Suppressor macrophage treated with lipopolysaccharide for 4 hours (primary cell): ENCODE measurements around the gene DENND2A.
"Not testable (repeated sequence)": the region's sequence is repeated elsewhere in the genome, so short reads cannot be mapped to it uniquely, and the experiment has no call there.

Experiments
- DNase-seq: peaks from one replicate; pipeline ENCODE4 v3.0.0-alpha.2; 2020

DENND2A gene

DNA sequence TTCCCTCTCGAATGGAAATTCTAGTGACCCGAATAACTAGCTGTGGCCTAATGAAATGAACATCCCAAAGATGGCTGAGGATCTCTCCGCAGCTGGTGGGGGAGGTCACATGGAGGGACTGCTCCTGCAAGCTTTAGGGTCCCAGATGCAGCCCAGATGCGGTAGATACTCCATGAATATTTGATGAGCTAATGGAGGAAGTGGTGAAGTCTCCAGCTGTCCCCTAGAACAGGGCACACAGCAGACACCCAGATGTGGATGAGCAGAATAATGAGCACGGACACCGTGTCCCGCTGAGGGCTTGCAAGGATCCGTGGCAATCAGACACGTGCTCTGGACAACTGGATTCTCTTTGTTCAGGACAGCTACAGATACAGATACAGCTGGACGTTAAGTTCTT lies 59.2 kb downstream of the DENND2A start:
- DNase-seq: no peak

- no peak for DNase-seq
Measured at GRCh38 chr7:140577651-140578050, 63.0 kb downstream of the DENND2A start.

DNA sequence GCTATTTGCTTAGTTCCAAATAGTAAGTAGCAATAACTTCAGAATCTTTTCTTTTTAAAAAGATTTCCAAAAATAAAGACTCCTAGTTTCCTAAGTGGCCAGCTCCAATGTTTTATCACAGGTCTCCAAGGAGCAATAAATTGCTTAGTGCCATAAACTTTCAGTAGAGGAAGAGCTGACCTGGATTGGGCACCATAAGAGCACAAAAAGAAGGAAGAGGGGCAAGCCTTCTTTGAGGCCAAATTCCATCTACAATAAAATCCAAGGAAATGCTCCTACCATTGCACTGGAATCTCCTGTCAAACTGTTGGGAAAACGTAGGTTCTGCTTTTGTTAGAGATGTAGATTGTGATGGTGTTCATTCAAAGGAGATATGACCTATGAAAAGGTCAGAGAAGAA lies 64.0 kb downstream of the DENND2A start:
- DNase-seq: no peak

GRCh38 chr7:140571538-140572122 lies 69.0 kb downstream of the DENND2A start:
- DNase-seq: no peak

DNA sequence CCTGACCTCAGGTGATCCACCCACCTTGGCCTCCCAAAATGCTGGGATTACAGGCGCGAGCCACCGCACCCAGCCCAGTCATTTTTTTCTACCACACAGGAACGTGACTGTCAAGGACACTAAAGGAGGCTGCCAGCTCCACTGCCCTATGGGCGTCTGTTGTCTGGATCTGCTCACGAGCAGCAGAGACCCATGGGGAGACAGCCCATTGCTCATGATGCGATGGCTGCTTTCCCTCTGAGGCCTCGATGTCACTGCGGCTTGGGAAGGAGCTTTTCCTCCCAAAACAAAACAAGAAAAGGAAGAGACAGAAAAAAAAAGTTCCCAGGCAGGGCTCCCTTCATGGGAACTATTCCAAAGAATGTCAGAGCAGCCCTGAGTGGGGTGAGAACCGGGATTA lies 70.5 kb downstream of the DENND2A start:
- no peak for DNase-seq

- DNase-seq: no peak
Measured at GRCh38 chr7:140568021-140568813, 72.4 kb downstream of the DENND2A start.

DNA sequence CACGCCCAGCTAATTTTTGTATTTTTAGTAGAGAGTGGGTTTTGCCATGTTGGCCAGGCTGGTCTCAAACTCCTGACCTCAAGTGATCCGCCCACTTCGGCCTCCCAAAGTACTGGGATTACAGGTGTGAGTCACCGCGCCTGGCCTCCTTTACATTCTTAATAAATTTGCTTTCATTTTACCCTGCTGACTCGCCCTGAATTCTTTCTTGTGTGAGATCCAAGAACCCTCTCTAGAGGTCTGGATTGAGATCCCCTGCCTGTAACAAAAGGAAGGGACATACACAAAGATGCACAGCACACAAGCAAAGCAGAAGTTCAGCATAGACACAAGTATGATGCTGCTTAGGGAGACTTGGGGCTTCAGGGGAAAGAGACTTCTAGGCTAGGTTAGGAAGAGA lies 74.4 kb downstream of the DENND2A start:
- DNase-seq: not testable (repeated sequence)

DNA sequence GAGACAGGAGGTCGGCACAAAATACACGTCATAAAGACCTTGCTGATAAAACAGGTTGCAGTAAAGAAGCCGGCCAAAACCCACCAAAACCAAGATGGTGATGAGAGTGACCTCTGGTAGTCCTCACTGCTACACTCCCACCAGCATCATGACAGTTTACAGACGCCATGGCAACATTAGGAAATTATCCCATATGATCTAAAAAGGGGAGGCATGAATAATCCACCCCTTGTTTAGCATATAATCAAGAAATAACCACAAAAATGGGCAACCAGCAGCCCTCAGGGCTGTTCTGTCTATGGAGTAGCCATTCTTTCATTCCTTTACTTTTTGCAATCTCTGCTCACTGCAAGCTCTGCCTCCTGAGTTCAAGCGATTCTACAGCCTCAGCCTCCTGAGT lies 74.9 kb downstream of the DENND2A start:
- not testable (repeated sequence) for DNase-seq

DNA sequence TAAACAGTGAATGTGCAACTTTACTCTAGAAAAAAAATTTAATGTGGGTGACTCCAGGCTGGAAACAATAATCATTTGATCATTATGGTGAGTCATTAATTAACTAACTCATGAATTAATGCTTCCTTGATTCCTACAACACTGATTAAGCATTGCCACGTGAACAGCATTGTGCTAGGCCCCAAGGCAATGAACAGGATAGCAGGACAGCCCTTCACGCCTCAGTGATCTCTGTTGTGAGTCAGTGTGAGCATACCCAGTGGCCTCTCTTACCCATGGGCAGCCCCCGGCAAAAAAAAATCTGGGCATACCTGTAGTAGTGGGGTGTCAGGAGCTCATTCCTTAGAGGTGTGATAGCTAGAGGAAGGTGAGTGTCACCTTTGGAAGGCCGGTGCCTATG lies 76.0 kb downstream of the DENND2A start:
- DNase-seq: no peak

DNA sequence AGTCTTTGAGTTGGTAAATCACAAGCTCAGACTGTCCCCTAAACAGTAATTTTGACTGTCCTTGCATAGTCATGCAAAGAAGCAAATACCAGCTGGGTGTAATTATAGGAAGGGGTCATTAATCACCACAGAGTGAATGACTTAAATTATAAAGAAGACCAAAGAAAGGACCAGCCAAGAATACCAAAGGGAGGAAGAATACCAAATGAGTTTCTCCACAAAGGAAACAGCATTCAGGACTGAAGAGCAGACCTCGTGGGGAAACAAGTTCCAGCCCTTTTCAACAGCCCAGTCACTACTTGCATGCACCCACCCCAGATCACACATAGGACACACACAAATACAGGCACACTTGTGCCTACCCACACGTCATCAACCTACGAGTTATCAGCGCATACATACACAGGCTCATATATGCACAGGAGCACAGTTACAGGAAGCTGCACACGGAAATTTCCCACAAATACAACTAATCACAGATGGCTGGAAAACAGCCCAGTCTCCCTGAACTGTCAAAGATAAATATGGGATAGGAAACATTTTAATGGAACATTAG lies 77.6 kb downstream of the DENND2A start:
- no peak for DNase-seq

DNA sequence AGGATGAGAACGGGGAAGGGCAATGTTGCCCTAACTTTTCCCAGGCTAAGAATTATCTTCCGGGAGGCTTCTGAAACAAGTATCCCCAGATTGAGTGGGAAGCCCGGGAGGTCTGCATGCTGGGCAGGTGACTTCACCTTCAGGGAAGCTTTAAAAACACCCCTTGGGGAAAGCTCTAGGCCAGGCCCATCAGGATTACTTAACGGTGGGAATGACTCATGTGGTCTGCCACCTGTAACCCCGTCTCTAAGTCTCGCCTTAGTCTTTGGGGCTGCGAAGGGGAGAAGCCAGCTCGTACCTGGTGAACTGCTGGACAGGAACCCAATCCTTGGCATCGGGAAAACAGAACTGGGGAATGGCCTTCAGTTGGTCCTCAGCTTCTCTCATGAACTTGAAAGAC lies 81.2 kb downstream of the DENND2A start:
- no peak for DNase-seq

DNA sequence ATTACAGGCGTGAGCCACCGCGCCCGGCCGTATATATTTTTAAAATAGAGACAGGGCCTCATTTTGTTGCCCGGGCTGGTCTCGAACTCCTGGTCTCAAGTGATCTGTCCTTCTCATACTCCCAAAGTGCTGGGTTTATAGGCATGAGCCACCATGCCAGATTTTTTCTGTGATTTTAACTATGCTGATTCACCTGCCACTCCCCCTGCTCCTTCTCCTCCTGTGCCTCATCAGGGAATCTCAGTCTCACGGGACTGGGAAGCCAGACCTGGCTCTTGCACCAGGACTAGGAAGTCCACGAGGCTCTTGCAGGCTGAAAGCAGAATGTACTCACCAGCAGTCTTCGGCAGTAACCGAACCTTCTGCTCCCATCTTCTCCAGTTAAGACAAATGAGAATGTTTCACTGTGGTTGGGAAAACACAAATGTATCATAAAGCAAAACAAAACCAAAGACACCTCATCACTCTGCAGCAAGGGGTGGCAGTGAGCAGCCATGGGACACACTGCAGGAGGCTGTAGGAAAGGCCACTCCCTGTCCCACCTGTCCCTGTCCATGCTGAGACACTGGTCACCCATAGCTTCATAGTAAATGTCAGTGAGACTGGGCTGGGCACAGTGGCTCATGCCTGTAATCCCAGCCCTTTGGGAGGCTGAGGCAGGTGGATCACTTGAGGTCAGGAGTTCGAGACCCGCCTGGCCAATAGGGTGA lies 82.6 kb downstream of the DENND2A start:
- DNase-seq: no peak

DNA sequence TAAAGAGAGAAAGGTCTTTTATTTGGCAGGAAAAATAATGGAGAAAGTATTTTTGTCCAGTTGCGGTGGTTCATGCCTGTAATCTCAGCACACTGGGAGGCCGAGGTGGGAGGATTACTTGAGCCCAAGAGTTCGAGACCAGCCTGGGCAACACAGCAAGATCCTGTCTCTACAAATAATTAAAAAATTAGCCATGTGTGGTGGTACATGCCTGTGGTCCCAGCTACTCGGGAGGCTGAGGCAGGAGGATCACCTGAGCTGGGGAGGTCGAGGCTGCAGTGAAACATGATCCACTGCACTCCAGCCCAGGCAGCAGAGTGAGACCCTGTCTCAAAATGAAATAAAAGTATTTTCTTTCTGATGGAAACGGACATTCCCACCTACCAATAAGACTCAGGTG lies 83.5 kb downstream of the DENND2A start:
- no peak for DNase-seq

DNA sequence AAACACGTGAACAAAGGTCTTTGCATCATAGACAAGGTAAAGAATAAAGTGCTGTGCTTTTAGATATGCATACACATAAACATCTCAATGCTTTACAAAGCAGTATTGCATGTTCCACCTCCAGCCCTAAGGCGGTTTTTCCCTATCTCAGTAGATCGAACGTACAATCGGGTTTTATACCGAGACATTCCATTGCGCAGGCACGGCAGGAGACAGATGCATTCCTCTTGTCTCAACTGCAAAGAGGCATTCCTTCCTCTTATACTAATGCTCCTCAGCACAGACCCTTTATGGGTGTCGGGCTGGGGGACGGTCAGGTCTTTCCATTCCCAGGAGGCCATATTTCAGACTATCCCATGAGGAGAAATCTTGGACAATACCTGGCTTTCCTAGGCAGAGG lies 87.4 kb downstream of the DENND2A start:
- not testable (repeated sequence) for DNase-seq

GRCh38 chr7:140552240-140552679 lies 88.4 kb downstream of the DENND2A start:
- no peak for DNase-seq

- no peak for DNase-seq
Measured at GRCh38 chr7:140551355-140552239, 89.0 kb downstream of the DENND2A start.

DNA sequence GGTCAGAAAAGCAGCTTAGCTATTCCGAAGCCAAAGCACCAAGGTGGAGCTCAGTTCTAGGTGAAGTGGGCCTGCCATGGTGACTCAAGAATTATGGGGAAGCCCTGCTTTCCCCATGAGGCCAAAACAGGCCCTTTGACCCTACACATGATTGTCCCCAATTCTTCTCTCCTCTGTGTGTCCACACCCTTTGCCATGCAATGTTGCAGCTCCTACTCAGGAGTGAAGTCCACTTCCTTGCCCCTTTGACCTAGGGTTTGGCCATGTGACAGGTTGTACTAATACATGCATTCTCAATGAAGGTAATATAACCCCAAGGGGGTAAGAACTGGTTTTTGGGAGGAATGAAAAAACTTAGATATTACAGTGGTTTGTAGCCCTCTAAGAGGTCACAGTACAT lies 93.7 kb downstream of the DENND2A start:
- no peak for DNase-seq

- DNase-seq: no peak
Measured at GRCh38 chr7:140544388-140544826, 96.2 kb downstream of the DENND2A start.

- DNase-seq: no peak
Measured at GRCh38 chr7:140542228-140542603, 98.4 kb downstream of the DENND2A start.

- DNase-seq: no peak
Measured at GRCh38 chr7:140541513-140542227, 98.9 kb downstream of the DENND2A start.

DNA sequence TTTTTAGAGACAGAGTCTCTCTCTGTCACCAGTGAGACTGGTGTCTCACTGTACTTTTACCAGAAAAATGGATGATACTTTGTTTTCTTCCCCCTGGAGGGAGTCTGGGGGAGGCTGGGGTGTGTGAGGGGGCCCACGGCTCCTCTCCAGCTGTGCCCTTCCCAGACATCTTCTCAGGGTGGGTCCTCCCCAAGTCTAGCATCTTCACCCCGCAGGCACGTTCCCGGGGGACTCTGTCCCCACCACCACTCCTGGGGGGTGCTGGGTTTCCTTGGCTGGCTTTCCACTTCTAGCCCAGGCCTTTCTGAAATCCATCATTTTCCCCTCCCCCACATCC lies 99.5 kb downstream of the DENND2A start:
- DNase-seq: no peak

DNA sequence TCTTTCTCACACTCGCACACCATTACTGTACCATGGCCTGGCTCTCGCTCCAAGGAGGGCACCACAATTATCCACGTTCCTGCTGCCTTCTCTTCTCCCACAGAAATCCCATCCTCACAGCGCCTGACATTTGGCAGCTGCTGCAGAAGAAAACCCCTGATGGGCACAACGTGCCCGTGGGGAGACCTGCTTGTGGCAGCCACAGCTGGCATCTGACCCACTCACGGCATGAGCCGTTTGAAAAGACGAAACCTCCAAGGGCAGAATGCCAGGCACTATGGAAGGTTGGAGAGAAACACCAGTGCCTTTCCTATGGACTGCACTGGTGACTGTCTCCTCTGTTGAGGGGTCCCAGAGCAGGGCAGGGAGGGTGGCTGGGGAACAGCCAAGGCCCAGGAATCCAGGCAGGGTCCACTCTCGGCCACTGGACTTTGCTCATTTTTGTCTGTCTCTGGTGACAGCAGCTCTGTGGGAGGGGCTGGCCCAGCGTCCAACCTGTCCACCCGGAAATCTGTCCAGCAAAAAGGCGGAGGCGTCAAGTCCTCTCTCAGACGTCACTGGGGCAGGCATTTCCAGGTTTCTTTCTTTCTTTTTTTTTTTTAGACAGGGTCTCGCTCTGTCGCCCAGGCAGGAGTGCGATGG lies 100.4 kb downstream of the DENND2A start:
- no peak for DNase-seq
